Spleen (tissue), 7 donors: ENCODE measurements around the gene NOL9.

Source experiments
- CTCF ChIP-seq, 11 experiments: fragments of 200-600 bp in 7 of 11; fragments of 450-650 bp in 4 of 11; sonication (generic) in 4 of 11; IDR thresholded peaks in 8 of 11; conservative IDR thresholded peaks in 3 of 11; 1 replicate in 7 of 11; 2 replicates in 4 of 11; pipeline versions ENCODE4 v1.4.0 to v1.8.0; 2016 to 2021; ENCODE audit warnings: antibody characterized with exemption in 11 of 11, inconsistent platforms in 4 of 11, mild to moderate bottlenecking in 1 of 11
- POLR2A ChIP-seq, 3 donors: fragments of 450-650 bp; IDR thresholded peaks; one replicate each; pipeline ENCODE4 v1.5.1; 2017; ENCODE audit warnings: antibody characterized with exemption in 3 of 3, mild to moderate bottlenecking in 1 of 3
- POLR2AphosphoS5 ChIP-seq, 3 donors: sonication (generic); formaldehyde crosslinking; IDR thresholded peaks; one replicate each; pipeline ENCODE4 v1.5.1; 2017; ENCODE audit warnings: antibody characterized with exemption in 3 of 3
- donor health status: DM: no; HTN: no; CAD: no; lungs with moderate emphysema.
- donor health status: DM: no; HTN: no; CAD: no.
- donor health status: DM: no; HTN: no; CAD: no.

- no peak for TF ChIP-seq CTCF (IDR thresholded peaks at IDR 0.05 in 8 of 11, conservative IDR thresholded peaks at IDR 0.05 in 3 of 11)
- no peak for TF ChIP-seq POLR2A (IDR thresholded peaks at IDR 0.05)
- peak in 1 of 3 donors; percentile 82 for TF ChIP-seq POLR2AphosphoS5 (IDR thresholded peaks at IDR 0.05)
Observed at GRCh38 chr1:6546326-6546725, 8.0 kb downstream of the NOL9 start.
